GM13977 (cell line): ENCODE data around the gene CEP295NL.
"Not testable (repeated sequence)": the region's sequence is repeated elsewhere in the genome, so short reads cannot be mapped to it uniquely, and the experiment has no call there.

Experiments used
- DNase-seq: peaks from one replicate; pipeline ENCODE4 v3.0.0; 2012; ENCODE audit warnings: low spot score
- CTCF ChIP-seq: IDR thresholded peaks from 2 replicates; pipeline ENCODE4 v1.5.1; 2012; ENCODE audit warnings: mild to moderate bottlenecking, control low read depth; ENCODE audit not compliant: insufficient read depth; ENCODE audit errors: extremely low read depth, missing control alignments
- in situ Hi-C: fragments of 300-500 bp; cut with MboI; formaldehyde crosslinking; loops from one replicate; pipeline ENCODE4 v1.12.0; 2022; ENCODE audit warnings: low sequenced_read_pairs, low pct_unique_long_range_greater_than_20kb, mixed read lengths, inconsistent platforms; ENCODE audit not compliant: unreplicated experiment

CEP295NL gene

GRCh38 chr17:78905116-78905515 lies 2.1 kb upstream of the CEP295NL start:
- TF ChIP-seq CTCF: no peak
- in situ Hi-C loops: no loop called here
- no peak for DNase-seq

GRCh38 chr17:78904371-78904770 lies 1.4 kb upstream of the CEP295NL start:
- no peak for DNase-seq
- TF ChIP-seq CTCF: no peak
- in situ Hi-C loops: no loop called here

- in situ Hi-C loops: not testable (repeated sequence)
Measured at GRCh38 chr17:78902231-78902630, 770 bp downstream of the CEP295NL start.

GRCh38 chr17:78901806-78902205 lies 1.2 kb downstream of the CEP295NL start:
- no peak for DNase-seq
- TF ChIP-seq CTCF: no peak
- in situ Hi-C loops: no loop called here

More at GRCh38 chr17:78902231-78902630, 770 bp downstream of the CEP295NL start:
- DNase-seq: not testable (repeated sequence)

GRCh38 chr17:78900816-78901215 lies 2.2 kb downstream of the CEP295NL start:
- no peak for TF ChIP-seq CTCF
- in situ Hi-C loops: no loop called here
- DNase-seq: no peak

GRCh38 chr17:78899361-78900260 lies 3.4 kb downstream of the CEP295NL start:
- in situ Hi-C loops: no loop called here
- DNase-seq: no peak
- TF ChIP-seq CTCF: no peak

GRCh38 chr17:78898947-78899346 lies 4.1 kb downstream of the CEP295NL start:
- in situ Hi-C loops: no loop called here
- TF ChIP-seq CTCF: no peak
- DNase-seq: no peak
